Measurements from ENCODE around the gene APOBEC2. TPM values are rescaled to one million over a fixed set of nuclear protein-coding genes. Genes with fewer than 3 reads are reported as not detected.

APOBEC2 gene
- total RNA-seq, 2 donors from 2014 or later = 0.31 TPM; not detected in 1

GRCh38 chr6:41050536-41050935 is 2.5 kb upstream of the APOBEC2 start:
- no peaks in the 10 kb centered on the region for H3K27me3 ChIP-seq (ENCODE audit: control insufficient read depth, insufficient read depth, low read length, poor library complexity, severe bottlenecking)
- Mint-ChIP-seq H3K4me3 (no peak overlapping the region), H3K9me3 (no peaks in the 10 kb centered on the region), H3K36me3 (ENCODE audit: low read depth) (peaks cover 2% of the 10 kb centered on the region), H3K27ac (no peak overlapping the region), H3K4me1 (peaks cover 39% of the 10 kb centered on the region), H3K27me3 (ENCODE audit: insufficient read depth) (no peaks in the 10 kb centered on the region)
- H3K4me1 ChIP-seq (ENCODE audit: control insufficient read depth, insufficient read depth, low read length) = peaks cover 19% of the 10 kb centered on the region
- no peak overlapping the region for H3K9ac ChIP-seq (ENCODE audit: extremely low read depth, low read length, poor library complexity, severe bottlenecking)
- WGBS, 2 experiments (ENCODE audit: insufficient coverage in 1 of 2, insufficient read length in 1 of 2) = 91 to 92% methylated on average over 2 to 3 of the region's 3 CpGs
- H3K36me3 ChIP-seq (ENCODE audit: control insufficient read depth, insufficient read depth, low read length) = no peaks in the 10 kb centered on the region
- no peak for DNase-seq
- H3K9me3 ChIP-seq (ENCODE audit: control insufficient read depth, low read length) = no peaks in the 10 kb centered on the region
- H3K4me3 ChIP-seq (ENCODE audit: low read length) = no peak overlapping the region
- TF ChIP-seq CTCF (conservative IDR thresholded peaks at IDR 0.05) = no peak
- H3K27ac ChIP-seq (ENCODE audit: low read depth, low read length) = no peak overlapping the region

- H3K9me3 ChIP-seq (ENCODE audit: control insufficient read depth, low read length) = no peaks in the 10 kb centered on the region
- H3K36me3 ChIP-seq (ENCODE audit: control insufficient read depth, insufficient read depth, low read length) = no peaks in the 10 kb centered on the region
- H3K4me1 ChIP-seq (ENCODE audit: control insufficient read depth, insufficient read depth, low read length) = peaks cover 19% of the 10 kb centered on the region
- Mint-ChIP-seq H3K27ac (no peak overlapping the region), H3K4me1 (peaks cover 45% of the 10 kb centered on the region), H3K36me3 (ENCODE audit: low read depth) (peaks cover 9% of the 10 kb centered on the region), H3K27me3 (ENCODE audit: insufficient read depth) (no peaks in the 10 kb centered on the region), H3K4me3 (no peak overlapping the region), H3K9me3 (no peaks in the 10 kb centered on the region)
- H3K27ac ChIP-seq (ENCODE audit: low read depth, low read length) = no peak overlapping the region
- H3K4me3 ChIP-seq (ENCODE audit: low read length) = no peak overlapping the region
- no peak for DNase-seq
- H3K27me3 ChIP-seq (ENCODE audit: control insufficient read depth, insufficient read depth, low read length, poor library complexity, severe bottlenecking) = no peaks in the 10 kb centered on the region
- no peak overlapping the region for H3K9ac ChIP-seq (ENCODE audit: extremely low read depth, low read length, poor library complexity, severe bottlenecking)
- no peak for TF ChIP-seq CTCF (conservative IDR thresholded peaks at IDR 0.05)
- WGBS, 2 experiments (ENCODE audit: insufficient coverage in 1 of 2, insufficient read length in 1 of 2) = 83 to 90% methylated on average over 5 of the region's 5 CpGs
These were observed 1.1 kb upstream of the APOBEC2 start for GRCh38 chr6:41051873-41052272.

- Histone ChIP-seq H3K4me3 (ENCODE audit: low read length) (no peak overlapping the region), H3K27me3 (ENCODE audit: control insufficient read depth, insufficient read depth, low read length, poor library complexity, severe bottlenecking) (no peaks in the 10 kb centered on the region), H3K36me3 (ENCODE audit: control insufficient read depth, insufficient read depth, low read length) (no peaks in the 10 kb centered on the region), H3K9me3 (ENCODE audit: control insufficient read depth, low read length) (no peaks in the 10 kb centered on the region), H3K27ac (ENCODE audit: low read depth, low read length) (no peak overlapping the region), H3K9ac (ENCODE audit: extremely low read depth, low read length, poor library complexity, severe bottlenecking) (no peak overlapping the region), H3K4me1 (ENCODE audit: control insufficient read depth, insufficient read depth, low read length) (peaks cover 22% of the 10 kb centered on the region)
- no peak for TF ChIP-seq CTCF (conservative IDR thresholded peaks at IDR 0.05)
- H3K27ac Mint-ChIP-seq = no peak overlapping the region
- peaks cover 9% of the 10 kb centered on the region for H3K36me3 Mint-ChIP-seq (ENCODE audit: low read depth)
- no peaks in the 10 kb centered on the region for H3K9me3 Mint-ChIP-seq
- no peaks in the 10 kb centered on the region for H3K27me3 Mint-ChIP-seq (ENCODE audit: insufficient read depth)
- 91 to 100% methylated on average over 2 to 3 of the region's 3 CpGs for WGBS, 2 experiments (ENCODE audit: insufficient coverage in 1 of 2, insufficient read length in 1 of 2)
- H3K4me1 Mint-ChIP-seq = peaks cover 57% of the 10 kb centered on the region
- DNase-seq = no peak
- no peak overlapping the region for H3K4me3 Mint-ChIP-seq
These were observed 1.5 kb downstream of the APOBEC2 start for GRCh38 chr6:41054511-41054910.

Measured in endodermal cell (in vitro differentiated cells).